HepG2 (cell line): Measurements from ENCODE around the gene UBR4. TPM values are rescaled to one million over a fixed set of nuclear protein-coding genes. Genes with fewer than 3 reads are reported as not detected.

Source experiments
- ATAC-seq: fragments of 200-7000 bp; cut with Tn5 transposase; 3 replicates; pipeline ENCODE4 v1.9.1; 2020; ENCODE audit warnings: mild to moderate bottlenecking, moderate library complexity
- BruUV-seq: library from RNA; stranded (reverse); fragments of 400-500 nt; replicated peaks from 2 replicates; lab custom pipeline; 2021; lab: Mats Ljungman, UMichigan
- CTCF ChIA-PET: fragments of 300-600 bp; formaldehyde crosslinking; extraction: SDS; loops from one replicate; lab custom pipeline; 2021; ENCODE audit warnings: low total read pairs, inconsistent platforms, low intra/inter-chr PET ratio; lab: Yijun Ruan, JAX
- POLR2A ChIA-PET: fragments of 350-600 bp; sonication (Branson Sonifier 250); formaldehyde crosslinking; loops from one replicate; lab custom pipeline; 2020; ENCODE audit warnings: antibody characterized with exemption, inconsistent platforms; lab: Yijun Ruan, JAX
- DNase-seq: peaks from one replicate; pipeline ENCODE4 v3.0.0-alpha.2; 2015; ENCODE audit warnings: low spot score
- FAIRE-seq: peaks from 3 replicates; lab custom pipeline; 2011; peaks lifted over from hg19 to GRCh38; lab: Jason Lieb, UNC
- H2AFZ ChIP-seq: one replicate; pipeline ENCODE4 v1.6.1; 2011; ENCODE audit warnings: low read length, inconsistent platforms
- H3K27ac ChIP-seq: fragments of 300-600 bp; 3 replicates; pipeline ENCODE4 v1.8.0; 2011; ENCODE audit warnings: mixed run types, mild to moderate bottlenecking, mixed read lengths, low read length, inconsistent platforms; ENCODE audit not compliant: insufficient read depth; ENCODE audit errors: extremely low read length
- H3K27me3 ChIP-seq, 2 experiments: fragments of 200-600 bp in 1 of 2; 2 replicates in 1 of 2; 3 replicates in 1 of 2; pipeline versions ENCODE4 v1.6.0 to v1.8.0; 2011; ENCODE audit warnings: low read length in 2 of 2, mild to moderate bottlenecking in 2 of 2, moderate library complexity in 2 of 2, inconsistent platforms in 1 of 2; ENCODE audit not compliant: insufficient read depth in 2 of 2, control insufficient read depth in 1 of 2
- H3K36me3 ChIP-seq, 2 experiments: fragments of 200-600 bp in 1 of 2; replicated peaks in 1 of 2; 2 replicates in 1 of 2; 3 replicates in 1 of 2; pipeline versions ENCODE4 v1.5.1 to v1.8.0; 2011; ENCODE audit warnings: low read length in 2 of 2, inconsistent platforms in 1 of 2; ENCODE audit not compliant: insufficient read depth in 2 of 2, control insufficient read depth in 1 of 2
- H3K4me1 ChIP-seq: 2 replicates; pipeline ENCODE4 v1.5.1; 2012; ENCODE audit warnings: low read length, inconsistent platforms; ENCODE audit not compliant: insufficient read depth
- H3K4me2 ChIP-seq: 2 replicates; pipeline ENCODE4 v1.6.0; 2011; ENCODE audit warnings: low read depth, low read length, inconsistent platforms
- H3K4me3 ChIP-seq, 3 experiments: fragments of 200-600 bp in 1 of 3; sonication (generic), shearing (Covaris generic) in 1 of 3; replicated peaks in 1 of 3; 2 replicates each; pipeline ENCODE4 v1.5.1; 2011 to 2016; ENCODE audit warnings: low read length in 3 of 3, inconsistent platforms in 2 of 3, low read depth in 2 of 3, mild to moderate bottlenecking in 2 of 3, control low read depth in 1 of 3, mixed read lengths in 1 of 3; ENCODE audit not compliant: insufficient read depth in 1 of 3
- H3K79me2 ChIP-seq: one replicate; pipeline ENCODE4 v1.6.1; 2011; ENCODE audit warnings: low read length, inconsistent platforms; ENCODE audit not compliant: insufficient read depth
- H3K9ac ChIP-seq: 2 replicates; pipeline ENCODE4 v1.6.0; 2011; ENCODE audit warnings: mild to moderate bottlenecking, low read depth, low read length, inconsistent platforms; ENCODE audit not compliant: insufficient read depth
- H3K9me3 ChIP-seq: 2 replicates; pipeline ENCODE4 v1.5.1; 2012; ENCODE audit warnings: mild to moderate bottlenecking, low read length
- H4K20me1 ChIP-seq: 2 replicates; pipeline ENCODE4 v1.6.0; 2011; ENCODE audit warnings: inconsistent platforms, mild to moderate bottlenecking, low read length, moderate library complexity; ENCODE audit not compliant: insufficient read depth
- BRD4 ChIP-seq: sonication (generic); formaldehyde crosslinking; IDR thresholded peaks from 2 replicates; pipeline ENCODE4 v1.4.0; 2020; ENCODE audit warnings: missing genetic modification reagents
- CSRNP1 ChIP-seq: sonication (generic); formaldehyde crosslinking; IDR thresholded peaks from 2 replicates; pipeline ENCODE4 v1.8.1; 2023; ENCODE audit warnings: mild to moderate bottlenecking, missing genetic modification reagents
- FOXM1 ChIP-seq: sonication (generic); formaldehyde crosslinking; IDR thresholded peaks from 2 replicates; pipeline ENCODE4 v1.5.0; 2020; ENCODE audit warnings: missing genetic modification reagents
- MED13 ChIP-seq: sonication (generic); formaldehyde crosslinking; IDR thresholded peaks from 2 replicates; pipeline ENCODE4 v1.5.0; 2020; ENCODE audit warnings: missing genetic modification reagents
- NR0B2 ChIP-seq: sonication (generic); formaldehyde crosslinking; IDR thresholded peaks from 2 replicates; pipeline ENCODE4 v1.4.0; 2020; ENCODE audit warnings: mild to moderate bottlenecking, missing genetic modification reagents
- REPIN1 ChIP-seq: sonication (generic); formaldehyde crosslinking; IDR thresholded peaks from 2 replicates; pipeline ENCODE4 v1.8.0; 2022; ENCODE audit warnings: missing genetic modification reagents, low read depth, mild to moderate bottlenecking, borderline replicate concordance
- SIN3B ChIP-seq: fragments of 150-350 bp; IDR thresholded peaks from 2 replicates; pipeline ENCODE4 v1.6.1; 2014; ENCODE audit warnings: low read length
- ZNF710 ChIP-seq: sonication (generic); formaldehyde crosslinking; IDR thresholded peaks from 2 replicates; pipeline ENCODE4 v1.5.0; 2020; ENCODE audit warnings: mild to moderate bottlenecking, missing genetic modification reagents, borderline replicate concordance
- ZNF792 ChIP-seq: IDR thresholded peaks from 2 replicates; pipeline ENCODE4 v1.6.1; 2016
- WGBS: methylation state at CpG from one replicate; pipeline ENCODE4 v1.1.6; 2017; ENCODE audit warnings: low lambda C conversion rate; 5-methylcytosine and 5-hydroxymethylcytosine counted together
- in situ Hi-C: cut with HindIII; loops from 2 replicates; pipeline ENCODE4 v1.10.0; 2017; ENCODE audit warnings: low pct_unique_long_range_greater_than_20kb; ENCODE audit not compliant: extremely low pct_ligation_motif_present
- intact Hi-C: fragments of 100-400 bp; cut with micrococcal nuclease; formaldehyde crosslinking; loops from one replicate; pipeline ENCODE4 v1.10.0; 2022; ENCODE audit not compliant: unreplicated experiment
- polyA plus RNA-seq, 8 experiments: library from polyadenylated mRNA; depleted of rRNA in 3 of 8; stranded (reverse) in 7 of 8; unstranded in 1 of 8; fragments of >200 nt; fragmentation: Illumina TruSeq in 4 of 8; extraction: Trizol in 4 of 8; gene quantifications; 2 replicates each; pipeline versions ENCODE4 v1.2.1 to v1.2.3, GENCODE V29; 2011 to 2016; ENCODE audit warnings: low read depth in 4 of 8, missing spikeins in 1 of 8, mixed read lengths in 1 of 8; ENCODE audit not compliant: insufficient read depth in 1 of 8
- total RNA-seq, 5 experiments: library from RNA; depleted of rRNA; stranded (reverse); fragments of >200 nt; fragmentation: Illumina TruSeq; extraction: Trizol; gene quantifications; 2 replicates each; pipeline ENCODE4 v1.2.3, GENCODE V29; 2016; ENCODE audit warnings: low read depth in 1 of 5
- TF ChIP-seq, protein P1 (sequence below): IDR thresholded peaks from 2 replicates; pipeline ENCODE4 v1.6.1; 2016; ENCODE audit warnings: mild to moderate bottlenecking

The UBR4 gene
- total and polyA plus RNA-seq, 2 of the 13 experiments (the other 11 are each of a cell fraction or from before 2014, with no cell fraction given) = 59.1 to 106 TPM

DNA sequence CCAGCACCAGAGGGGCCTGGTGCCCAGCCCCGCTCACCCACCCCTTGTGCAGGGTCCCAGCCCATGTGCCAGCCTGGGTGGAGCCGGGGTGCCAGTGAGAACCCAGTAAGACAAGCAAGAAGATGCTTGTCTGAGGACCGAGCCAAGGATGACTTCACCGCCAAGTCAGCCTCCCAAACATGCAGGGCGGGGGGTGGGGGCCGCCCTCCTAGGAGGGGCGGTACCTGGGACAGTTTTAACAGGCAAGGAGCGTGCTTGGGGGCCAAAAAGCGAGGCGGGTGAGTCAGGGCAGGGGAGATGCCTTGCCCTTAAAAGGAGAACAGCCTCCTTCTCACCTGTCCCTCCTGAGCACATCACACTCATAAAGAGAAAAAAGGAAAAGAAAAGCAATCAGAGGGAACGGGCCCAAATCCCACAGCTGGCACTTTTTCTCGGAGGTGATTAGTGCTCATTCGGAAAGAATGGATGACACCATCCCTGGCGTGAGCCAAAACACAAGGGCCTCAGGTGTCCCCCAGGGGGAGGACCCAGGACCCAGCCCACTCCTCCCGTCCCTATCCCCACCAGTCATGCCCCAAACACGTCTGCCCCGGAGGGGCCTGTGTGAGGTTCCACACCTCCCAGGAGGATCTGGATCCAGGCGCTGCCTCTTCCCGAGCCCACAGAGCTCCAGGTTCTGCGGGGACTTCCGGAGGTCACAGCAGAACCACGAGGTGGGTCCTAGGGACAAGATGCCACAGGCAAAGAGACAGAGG is 176.0 kb downstream of the UBR4 start:
- peaks cover 51% of the 10 kb centered on the region for H3K4me1 ChIP-seq
- no peak overlapping the region for H3K4me3 ChIP-seq
- H3K9ac ChIP-seq = no peak overlapping the region
- no peak overlapping the region for H3K27ac ChIP-seq
- ChIA-PET POLR2A (no interaction called here), CTCF (no interaction called here)
- no TSS peak for BruUV-seq
- peaks cover 11 to 66% of the 10 kb centered on the region in 2 experiments for H3K27me3 ChIP-seq
- H2AFZ ChIP-seq = no peak overlapping the region
- no peak for TF ChIP-seq CSRNP1 (CRISPR knock-in tag)
- no peak for TF ChIP-seq SIN3B
- TF ChIP-seq MED13 = no peak
- no peak for TF ChIP-seq FOXM1 (CRISPR knock-in tag)
- no peak for TF ChIP-seq ZNF710 (CRISPR knock-in tag)
- no peak for TF ChIP-seq BRD4 (CRISPR knock-in tag)
- TF ChIP-seq NR0B2 (CRISPR knock-in tag) = no peak
- TF ChIP-seq REPIN1 (CRISPR knock-in tag) = no peak
- TF ChIP-seq, protein P1, sequence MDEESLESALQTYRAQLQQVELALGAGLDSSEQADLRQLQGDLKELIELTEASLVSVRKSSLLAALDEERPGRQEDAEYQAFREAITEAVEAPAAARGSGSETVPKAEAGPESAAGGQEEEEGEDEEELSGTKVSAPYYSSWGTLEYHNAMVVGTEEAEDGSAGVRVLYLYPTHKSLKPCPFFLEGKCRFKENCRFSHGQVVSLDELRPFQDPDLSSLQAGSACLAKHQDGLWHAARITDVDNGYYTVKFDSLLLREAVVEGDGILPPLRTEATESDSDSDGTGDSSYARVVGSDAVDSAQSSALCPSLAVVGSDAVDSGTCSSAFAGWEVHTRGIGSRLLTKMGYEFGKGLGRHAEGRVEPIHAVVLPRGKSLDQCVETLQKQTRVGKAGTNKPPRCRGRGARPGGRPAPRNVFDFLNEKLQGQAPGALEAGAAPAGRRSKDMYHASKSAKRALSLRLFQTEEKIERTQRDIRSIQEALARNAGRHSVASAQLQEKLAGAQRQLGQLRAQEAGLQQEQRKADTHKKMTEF = no peak
- TF ChIP-seq ZNF792 (CRISPR knock-in tag) = no peak
- no peaks in the 10 kb centered on the region for H3K9me3 ChIP-seq
- intact Hi-C loops (no loop called here), in situ Hi-C loops (no loop called here)
- 25% methylated on average over 17 of the region's 22 CpGs for WGBS
- no peak for DNase-seq
- no peak overlapping the region for H3K4me2 ChIP-seq
- H4K20me1 ChIP-seq = no peaks in the 10 kb centered on the region
- H3K79me2 ChIP-seq = no peaks in the 10 kb centered on the region
- no peak for FAIRE-seq
- ATAC-seq = no peak
- H3K36me3 ChIP-seq = no peaks in the 10 kb centered on the region
